NB4 (cell line): ENCODE data around the gene LRIG3.

Experiments
- POLR2A ChIP-seq: IDR thresholded peaks from 2 replicates; pipeline ENCODE4 v1.6.1; 2011; ENCODE audit warnings: mild to moderate bottlenecking; ENCODE audit not compliant: insufficient read length; ENCODE audit errors: extremely low read depth
- TF ChIP-seq, protein P1 (sequence below): IDR thresholded peaks from one replicate; pipeline ENCODE4 v1.5.1; 2012; ENCODE audit warnings: low read depth, low read length
- TF ChIP-seq, protein P2 (sequence below): IDR thresholded peaks from 2 replicates; pipeline ENCODE4 v1.6.1; 2011; ENCODE audit warnings: low read depth, low read length

DNA sequence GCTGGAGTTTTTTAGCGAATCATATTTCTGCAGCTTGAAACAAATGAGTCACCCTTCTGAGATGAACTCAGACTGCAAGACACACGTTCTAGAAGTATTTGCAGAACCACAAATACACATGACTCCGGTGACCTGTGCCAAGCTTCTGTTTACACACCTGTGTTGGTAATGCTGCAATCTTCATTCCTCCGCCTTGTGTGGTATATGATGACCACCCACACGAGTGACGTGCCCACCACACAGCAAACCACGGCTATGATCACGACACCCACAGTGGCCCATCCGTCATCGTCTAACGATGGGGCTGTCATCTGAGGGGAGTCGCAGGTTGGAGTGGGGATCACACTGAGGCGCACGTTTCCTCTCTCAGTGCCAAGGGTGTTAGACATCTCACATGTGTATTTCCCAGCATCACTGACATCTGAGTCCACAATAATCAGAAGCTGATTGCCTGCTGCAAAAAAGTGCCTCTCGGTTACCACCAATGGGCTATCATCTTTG, 43.0 kb downstream of the LRIG3 start:
- TF ChIP-seq, protein P1, sequence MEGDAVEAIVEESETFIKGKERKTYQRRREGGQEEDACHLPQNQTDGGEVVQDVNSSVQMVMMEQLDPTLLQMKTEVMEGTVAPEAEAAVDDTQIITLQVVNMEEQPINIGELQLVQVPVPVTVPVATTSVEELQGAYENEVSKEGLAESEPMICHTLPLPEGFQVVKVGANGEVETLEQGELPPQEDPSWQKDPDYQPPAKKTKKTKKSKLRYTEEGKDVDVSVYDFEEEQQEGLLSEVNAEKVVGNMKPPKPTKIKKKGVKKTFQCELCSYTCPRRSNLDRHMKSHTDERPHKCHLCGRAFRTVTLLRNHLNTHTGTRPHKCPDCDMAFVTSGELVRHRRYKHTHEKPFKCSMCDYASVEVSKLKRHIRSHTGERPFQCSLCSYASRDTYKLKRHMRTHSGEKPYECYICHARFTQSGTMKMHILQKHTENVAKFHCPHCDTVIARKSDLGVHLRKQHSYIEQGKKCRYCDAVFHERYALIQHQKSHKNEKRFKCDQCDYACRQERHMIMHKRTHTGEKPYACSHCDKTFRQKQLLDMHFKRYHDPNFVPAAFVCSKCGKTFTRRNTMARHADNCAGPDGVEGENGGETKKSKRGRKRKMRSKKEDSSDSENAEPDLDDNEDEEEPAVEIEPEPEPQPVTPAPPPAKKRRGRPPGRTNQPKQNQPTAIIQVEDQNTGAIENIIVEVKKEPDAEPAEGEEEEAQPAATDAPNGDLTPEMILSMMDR: no peak
- TF ChIP-seq POLR2A: no peak
- TF ChIP-seq, protein P2, sequence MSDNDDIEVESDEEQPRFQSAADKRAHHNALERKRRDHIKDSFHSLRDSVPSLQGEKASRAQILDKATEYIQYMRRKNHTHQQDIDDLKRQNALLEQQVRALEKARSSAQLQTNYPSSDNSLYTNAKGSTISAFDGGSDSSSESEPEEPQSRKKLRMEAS: no peak
